H9 (cell line): Measurements from ENCODE around the gene LMLN. TPM values are rescaled to one million over a fixed set of nuclear protein-coding genes. Genes with fewer than 3 reads are reported as not detected.

ENCODE experiments used
- DNase-seq: peaks from one replicate; pipeline ENCODE4 v3.0.0-alpha.2; 2017
- H2AFZ ChIP-seq: one replicate; pipeline ENCODE4 v1.6.1; 2013; ENCODE audit warnings: mild to moderate bottlenecking, low read length, control low read depth, moderate library complexity
- H2AK5ac ChIP-seq: 2 replicates; pipeline ENCODE4 v1.6.1; 2013; ENCODE audit warnings: low read length, control low read depth, mixed read lengths; ENCODE audit not compliant: insufficient read length
- H2BK120ac ChIP-seq: one replicate; pipeline ENCODE4 v1.6.1; 2013; ENCODE audit warnings: low read depth, mild to moderate bottlenecking, low read length, control low read depth, inconsistent platforms; ENCODE audit not compliant: poor library complexity, severe bottlenecking
- H2BK12ac ChIP-seq: 2 replicates; pipeline ENCODE4 v1.6.1; 2013; ENCODE audit warnings: low read length, control low read depth, mixed read lengths, low read depth; ENCODE audit not compliant: insufficient read length
- H2BK15ac ChIP-seq: 2 replicates; pipeline ENCODE4 v1.6.1; 2013; ENCODE audit warnings: low read depth, low read length, control low read depth
- H2BK20ac ChIP-seq: one replicate; pipeline ENCODE4 v1.6.1; 2013; ENCODE audit warnings: low read depth, mild to moderate bottlenecking, low read length, control low read depth, inconsistent platforms; ENCODE audit not compliant: poor library complexity, severe bottlenecking
- H2BK5ac ChIP-seq: 2 replicates; pipeline ENCODE4 v1.6.1; 2013; ENCODE audit warnings: low read length, control low read depth, mixed read lengths; ENCODE audit not compliant: insufficient read length
- H3K14ac ChIP-seq: 2 replicates; pipeline ENCODE4 v1.6.1; 2013; ENCODE audit warnings: low read length, control low read depth; ENCODE audit not compliant: insufficient read depth
- H3K18ac ChIP-seq: 2 replicates; pipeline ENCODE4 v1.6.1; 2013; ENCODE audit warnings: low read depth, mild to moderate bottlenecking, mixed read lengths, low read length, control low read depth; ENCODE audit not compliant: insufficient read length
- H3K23ac ChIP-seq: 2 replicates; pipeline ENCODE4 v1.6.1; 2013; ENCODE audit warnings: low read length, control low read depth, mixed read lengths, low read depth; ENCODE audit not compliant: insufficient read length
- H3K23me2 ChIP-seq: 2 replicates; pipeline ENCODE4 v1.6.1; 2013; ENCODE audit warnings: low read depth, mild to moderate bottlenecking, mixed read lengths, low read length, control low read depth; ENCODE audit not compliant: insufficient read length, poor library complexity, severe bottlenecking
- H3K27ac ChIP-seq: 2 replicates; pipeline ENCODE4 v1.5.1; 2013; ENCODE audit warnings: low read length, control low read depth, mixed read lengths, low read depth; ENCODE audit not compliant: insufficient read length
- H3K27me3 ChIP-seq: 2 replicates; pipeline ENCODE4 v1.6.1; 2013; ENCODE audit warnings: low read length, control low read depth, inconsistent platforms; ENCODE audit not compliant: insufficient read depth
- H3K4ac ChIP-seq: 2 replicates; pipeline ENCODE4 v1.6.1; 2013; ENCODE audit warnings: low read depth, mild to moderate bottlenecking, control low read depth, inconsistent platforms, low read length, moderate library complexity
- H3K4me1 ChIP-seq: 2 replicates; pipeline ENCODE4 v1.6.1; 2013; ENCODE audit warnings: low read length, control low read depth, inconsistent platforms; ENCODE audit not compliant: insufficient read depth
- H3K4me2 ChIP-seq: 2 replicates; pipeline ENCODE4 v1.6.1; 2013; ENCODE audit warnings: low read length, control low read depth, mixed read lengths; ENCODE audit not compliant: insufficient read length, insufficient read depth
- H3K56ac ChIP-seq: 2 replicates; pipeline ENCODE4 v1.6.1; 2013; ENCODE audit warnings: low read depth, mild to moderate bottlenecking, mixed read lengths, low read length, control low read depth; ENCODE audit not compliant: insufficient read length
- H3K79me1 ChIP-seq: 2 replicates; pipeline ENCODE4 v1.6.1; 2013; ENCODE audit warnings: low read depth, mild to moderate bottlenecking, moderate library complexity, low read length, control low read depth, inconsistent platforms; ENCODE audit not compliant: insufficient read depth, poor library complexity, severe bottlenecking
- H3K79me2 ChIP-seq: 2 replicates; pipeline ENCODE4 v1.6.1; 2013; ENCODE audit warnings: low read length, control low read depth, inconsistent platforms; ENCODE audit not compliant: insufficient read depth
- H3K9ac ChIP-seq: 2 replicates; pipeline ENCODE4 v1.6.1; 2013; ENCODE audit warnings: low read length, control low read depth, mixed read lengths; ENCODE audit not compliant: insufficient read length; ENCODE audit errors: extremely low read depth
- H3K9me3 ChIP-seq: one replicate; pipeline ENCODE4 v1.6.1; 2013; ENCODE audit warnings: low read depth, low read length, inconsistent platforms; ENCODE audit not compliant: control insufficient read depth
- H3T11ph ChIP-seq: one replicate; pipeline ENCODE4 v1.6.1; 2013; ENCODE audit warnings: mild to moderate bottlenecking, low read length, control low read depth, inconsistent platforms
- H4K20me1 ChIP-seq: one replicate; pipeline ENCODE4 v1.6.1; 2013; ENCODE audit not compliant: control insufficient read depth, insufficient read length, insufficient read depth
- H4K5ac ChIP-seq: 2 replicates; pipeline ENCODE4 v1.6.1; 2013; ENCODE audit warnings: low read depth, mild to moderate bottlenecking, mixed read lengths, low read length, control low read depth; ENCODE audit not compliant: insufficient read length
- H4K8ac ChIP-seq: replicated peaks from 2 replicates; pipeline ENCODE4 v1.6.1; 2013; ENCODE audit warnings: low read length, control low read depth, mixed read lengths, low read depth; ENCODE audit not compliant: insufficient read length
- H4K91ac ChIP-seq: 2 replicates; pipeline ENCODE4 v1.6.1; 2013; ENCODE audit warnings: low read depth, mild to moderate bottlenecking, moderate library complexity, mixed read lengths, low read length, control low read depth; ENCODE audit not compliant: insufficient read length
- H3K27ac Mint-ChIP-seq, 3 experiments: 2 replicates in 2 of 3; 3 replicates in 1 of 3; pipeline ENCODE4 v1.8.0; 2020 to 2021; ENCODE audit warnings: mixed read lengths in 3 of 3, mild to moderate bottlenecking in 1 of 3, moderate library complexity in 1 of 3
- H3K27me3 Mint-ChIP-seq: 2 replicates; pipeline ENCODE4 v1.8.0; 2021; ENCODE audit warnings: low read depth, mild to moderate bottlenecking, moderate library complexity, mixed read lengths
- H3K36me3 Mint-ChIP-seq, 3 experiments: 2 replicates in 2 of 3; 3 replicates in 1 of 3; pipeline ENCODE4 v1.8.0; 2020 to 2021; ENCODE audit warnings: low read depth in 3 of 3, mixed read lengths in 3 of 3; ENCODE audit not compliant: insufficient read depth in 1 of 3
- H3K4me1 Mint-ChIP-seq, 2 experiments: 2 replicates each; pipeline ENCODE4 v1.8.0; 2020; ENCODE audit warnings: mixed read lengths in 2 of 2
- H3K4me3 Mint-ChIP-seq, 2 experiments: 2 replicates in 1 of 2; 3 replicates in 1 of 2; pipeline ENCODE4 v1.8.0; 2020 to 2021; ENCODE audit warnings: mild to moderate bottlenecking in 2 of 2, mixed read lengths in 2 of 2, moderate library complexity in 1 of 2
- H3K9me3 Mint-ChIP-seq, 2 experiments: 2 replicates in 1 of 2; 3 replicates in 1 of 2; pipeline ENCODE4 v1.8.0; 2020; ENCODE audit warnings: mild to moderate bottlenecking in 2 of 2, mixed read lengths in 2 of 2, moderate library complexity in 1 of 2
- CTCF ChIP-seq: fragments of 200-600 bp; sonication (generic); conservative IDR thresholded peaks from 3 replicates; pipeline ENCODE4 v1.8.0; 2021; ENCODE audit warnings: antibody characterized with exemption, mild to moderate bottlenecking
- WGBS: extraction: QIAGEN DNeasy Blood & Tissue Kit; methylation state at CpG from one replicate; pipeline ENCODE4 v1.1.7; 2013; ENCODE audit warnings: missing lambda C conversion rate, low lambda C conversion rate, mixed read lengths; ENCODE audit not compliant: insufficient read length; ENCODE audit errors: extremely low coverage; 5-methylcytosine and 5-hydroxymethylcytosine counted together
- total RNA-seq: library from RNA; stranded (reverse); gene quantifications from 2 replicates; pipeline ENCODE4 v1.2.1, GENCODE V29; 2021

LMLN gene
- total RNA-seq, 1 experiment from 2014 or later: 3.8 TPM

GRCh38 chr3:198027799-198028390 lies 67.9 kb downstream of the LMLN start:
- H3K27me3 Mint-ChIP-seq: no peaks in the 10 kb centered on the region
- no peaks in the 10 kb centered on the region for H3K36me3 Mint-ChIP-seq
- H3K4ac ChIP-seq: no peak overlapping the region

More at GRCh38 chr3:198027799-198028390, 67.9 kb downstream of the LMLN start:
- Histone ChIP-seq H2BK20ac (no peak overlapping the region), H2BK5ac (no peak overlapping the region), H2BK12ac (no peak overlapping the region), H3K4me2 (no peak overlapping the region), H4K5ac (no peak overlapping the region), H3K79me1 (no peaks in the 10 kb centered on the region), H4K20me1 (no peaks in the 10 kb centered on the region), H3K23me2 (no peaks in the 10 kb centered on the region), H3K9me3 (no peaks in the 10 kb centered on the region), H2AFZ (no peak overlapping the region), H3K9ac (no peak overlapping the region), H4K91ac (no peak overlapping the region), H3K79me2 (no peaks in the 10 kb centered on the region), H3K27ac (no peak overlapping the region), H2BK15ac (no peak overlapping the region), H2BK120ac (no peak overlapping the region), H3K23ac (no peak overlapping the region), H3K14ac (no peak overlapping the region), H3K27me3 (no peaks in the 10 kb centered on the region), H3K18ac (no peak overlapping the region), H3K56ac (no peak overlapping the region), H2AK5ac (no peak overlapping the region), H4K8ac (no peak overlapping the region), H3K4me1 (no peaks in the 10 kb centered on the region), H3T11ph (no peak overlapping the region)
- no peak for DNase-seq
- no peak overlapping the region for H3K4me3 Mint-ChIP-seq
- no peak for TF ChIP-seq CTCF
- H3K4me1 Mint-ChIP-seq: peaks cover 0 to 4% of the 10 kb centered on the region in 2 experiments; a peak in 2 of 4 replicates
- no CpG with 5 or more reads among the region's 13 CpGs for WGBS
- no peaks in the 10 kb centered on the region for H3K9me3 Mint-ChIP-seq
- H3K27ac Mint-ChIP-seq: no peak overlapping the region
